A549 (cell line): ENCODE results near the gene FCHO2.

ENCODE experiments used
- BHLHE40 ChIP-seq: IDR thresholded peaks from 2 replicates; pipeline ENCODE4 v1.6.1; 2012; ENCODE audit warnings: low read depth, low read length, inconsistent platforms
- CHD4 ChIP-seq: fragments of 200-600 bp; sonication (generic); IDR thresholded peaks from 2 replicates; pipeline ENCODE4 v1.6.1; 2016; ENCODE audit warnings: antibody characterized with exemption, mild to moderate bottlenecking, borderline replicate concordance
- CTCF ChIP-seq: fragments of >200 bp; sonication (Bioruptor Twin); formaldehyde crosslinking; IDR thresholded peaks from 3 replicates; pipeline ENCODE4 v1.5.1; 2016
- JUN ChIP-seq, 2 experiments: fragments of >200 bp; sonication (Bioruptor Twin); formaldehyde crosslinking; IDR thresholded peaks; 2 replicates in 1 of 2; 3 replicates in 1 of 2; pipeline ENCODE4 v1.6.1; 2016 to 2017
- MAZ ChIP-seq: fragments of 150-350 bp; IDR thresholded peaks from 2 replicates; pipeline ENCODE4 v1.6.1; 2014; ENCODE audit warnings: antibody characterized with exemption, low read depth, low read length, borderline replicate concordance
- PHF8 ChIP-seq: fragments of 200-600 bp; sonication (generic); IDR thresholded peaks from 2 replicates; pipeline ENCODE4 v1.6.1; 2016; ENCODE audit warnings: low read depth, mild to moderate bottlenecking, antibody characterized with exemption, moderate library complexity, borderline replicate concordance
- POLR2A ChIP-seq: IDR thresholded peaks from 2 replicates; pipeline ENCODE4 v1.6.1; 2012; ENCODE audit warnings: mild to moderate bottlenecking, low read length
- RCOR1 ChIP-seq: fragments of 150-350 bp; IDR thresholded peaks from 2 replicates; pipeline ENCODE4 v1.6.1; 2014; ENCODE audit warnings: antibody characterized with exemption, low read length, low read depth
- REST ChIP-seq: fragments of 200-600 bp; sonication (generic); IDR thresholded peaks from 2 replicates; pipeline ENCODE4 v1.6.1; 2016; ENCODE audit warnings: antibody characterized with exemption, mild to moderate bottlenecking, moderate library complexity
- RFX5 ChIP-seq: fragments of 450-650 bp; IDR thresholded peaks from 2 replicates; pipeline ENCODE4 v1.7.1; 2014; ENCODE audit warnings: antibody characterized with exemption, mild to moderate bottlenecking, moderate library complexity
- RNF2 ChIP-seq: fragments of 200-600 bp; sonication (generic); IDR thresholded peaks from 2 replicates; pipeline ENCODE4 v1.6.1; 2016; ENCODE audit warnings: low read depth, mild to moderate bottlenecking, antibody characterized with exemption, moderate library complexity, borderline replicate concordance
- SMC3 ChIP-seq: fragments of >200 bp; sonication (Bioruptor Twin); formaldehyde crosslinking; IDR thresholded peaks from 3 replicates; pipeline ENCODE4 v1.6.1; 2018; ENCODE audit warnings: inconsistent platforms
- SREBF2 ChIP-seq: fragments of 450-650 bp; IDR thresholded peaks from 2 replicates; pipeline ENCODE4 v1.6.1; 2014; ENCODE audit warnings: mild to moderate bottlenecking, moderate library complexity
- TF ChIP-seq, protein P1 (sequence below): IDR thresholded peaks from 2 replicates; pipeline ENCODE4 v1.6.1; 2012

DNA sequence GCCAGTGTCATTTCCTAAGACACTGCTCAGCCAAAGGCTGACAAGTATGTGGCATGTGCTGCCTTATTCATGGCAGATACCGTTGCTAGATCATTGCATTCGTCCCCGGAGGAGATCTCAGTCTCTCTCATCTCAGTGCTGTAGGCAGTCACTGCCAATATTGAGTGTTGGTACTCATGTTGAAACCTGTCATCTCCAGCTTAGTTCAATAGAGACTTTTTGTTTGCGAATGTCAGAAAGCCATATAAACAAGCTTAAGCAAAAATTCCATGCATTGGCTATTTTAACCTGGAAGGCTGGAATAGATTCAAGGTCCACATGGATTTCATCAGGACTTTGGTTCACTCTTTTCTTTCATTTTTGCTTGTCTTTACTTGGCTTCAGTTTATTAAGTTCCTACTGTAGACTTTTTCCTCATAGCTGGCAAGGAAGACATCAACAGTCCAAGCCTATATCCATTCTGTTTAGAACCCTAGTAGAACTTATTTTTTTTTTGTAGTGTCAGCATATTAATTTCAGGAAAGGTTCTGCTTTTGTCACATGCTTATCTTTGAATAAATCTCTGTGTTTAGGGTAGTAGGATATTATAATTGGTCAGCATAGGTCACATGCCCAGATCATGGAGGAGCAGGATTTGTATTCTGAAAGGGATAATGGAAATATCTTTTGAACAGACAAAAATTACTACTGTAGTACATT lies 66.8 kb downstream of the FCHO2 start:
- TF ChIP-seq BHLHE40 (no peak), REST (no peak), CTCF (no peak), RCOR1 (no peak), POLR2A (no peak), CHD4 (no peak), MAZ (no peak), RFX5 (no peak), SMC3 (no peak), PHF8 (no peak), JUN (IDR thresholded peaks at IDR 0.05) (no peak), SREBF2 (no peak), RNF2 (no peak)
- TF ChIP-seq, protein P1, sequence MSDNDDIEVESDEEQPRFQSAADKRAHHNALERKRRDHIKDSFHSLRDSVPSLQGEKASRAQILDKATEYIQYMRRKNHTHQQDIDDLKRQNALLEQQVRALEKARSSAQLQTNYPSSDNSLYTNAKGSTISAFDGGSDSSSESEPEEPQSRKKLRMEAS, result no peak
